PC-9 (cell line): ENCODE results near the gene CBFA2T3.

Experiments
- EZH2 ChIP-seq: fragments of 200-600 bp; sonication (generic); IDR thresholded peaks from 2 replicates; pipeline ENCODE4 v1.8.0; 2017; ENCODE audit warnings: antibody characterized with exemption, low read depth
- TF ChIP-seq, protein P1 (sequence below): fragments of 200-600 bp; sonication (generic); conservative IDR thresholded peaks from 2 replicates; pipeline ENCODE4 v1.6.1; 2017; ENCODE audit warnings: mixed run types, antibody characterized with exemption, mild to moderate bottlenecking, moderate library complexity

- TF ChIP-seq, protein P1, sequence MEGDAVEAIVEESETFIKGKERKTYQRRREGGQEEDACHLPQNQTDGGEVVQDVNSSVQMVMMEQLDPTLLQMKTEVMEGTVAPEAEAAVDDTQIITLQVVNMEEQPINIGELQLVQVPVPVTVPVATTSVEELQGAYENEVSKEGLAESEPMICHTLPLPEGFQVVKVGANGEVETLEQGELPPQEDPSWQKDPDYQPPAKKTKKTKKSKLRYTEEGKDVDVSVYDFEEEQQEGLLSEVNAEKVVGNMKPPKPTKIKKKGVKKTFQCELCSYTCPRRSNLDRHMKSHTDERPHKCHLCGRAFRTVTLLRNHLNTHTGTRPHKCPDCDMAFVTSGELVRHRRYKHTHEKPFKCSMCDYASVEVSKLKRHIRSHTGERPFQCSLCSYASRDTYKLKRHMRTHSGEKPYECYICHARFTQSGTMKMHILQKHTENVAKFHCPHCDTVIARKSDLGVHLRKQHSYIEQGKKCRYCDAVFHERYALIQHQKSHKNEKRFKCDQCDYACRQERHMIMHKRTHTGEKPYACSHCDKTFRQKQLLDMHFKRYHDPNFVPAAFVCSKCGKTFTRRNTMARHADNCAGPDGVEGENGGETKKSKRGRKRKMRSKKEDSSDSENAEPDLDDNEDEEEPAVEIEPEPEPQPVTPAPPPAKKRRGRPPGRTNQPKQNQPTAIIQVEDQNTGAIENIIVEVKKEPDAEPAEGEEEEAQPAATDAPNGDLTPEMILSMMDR = no peak
- no peak for TF ChIP-seq EZH2
These were observed 75.2 kb downstream of the CBFA2T3 start for GRCh38 chr16:88901718-88902337.
